ENCODE measurements around the gene RASD2.

Gene RASD2

DNA sequence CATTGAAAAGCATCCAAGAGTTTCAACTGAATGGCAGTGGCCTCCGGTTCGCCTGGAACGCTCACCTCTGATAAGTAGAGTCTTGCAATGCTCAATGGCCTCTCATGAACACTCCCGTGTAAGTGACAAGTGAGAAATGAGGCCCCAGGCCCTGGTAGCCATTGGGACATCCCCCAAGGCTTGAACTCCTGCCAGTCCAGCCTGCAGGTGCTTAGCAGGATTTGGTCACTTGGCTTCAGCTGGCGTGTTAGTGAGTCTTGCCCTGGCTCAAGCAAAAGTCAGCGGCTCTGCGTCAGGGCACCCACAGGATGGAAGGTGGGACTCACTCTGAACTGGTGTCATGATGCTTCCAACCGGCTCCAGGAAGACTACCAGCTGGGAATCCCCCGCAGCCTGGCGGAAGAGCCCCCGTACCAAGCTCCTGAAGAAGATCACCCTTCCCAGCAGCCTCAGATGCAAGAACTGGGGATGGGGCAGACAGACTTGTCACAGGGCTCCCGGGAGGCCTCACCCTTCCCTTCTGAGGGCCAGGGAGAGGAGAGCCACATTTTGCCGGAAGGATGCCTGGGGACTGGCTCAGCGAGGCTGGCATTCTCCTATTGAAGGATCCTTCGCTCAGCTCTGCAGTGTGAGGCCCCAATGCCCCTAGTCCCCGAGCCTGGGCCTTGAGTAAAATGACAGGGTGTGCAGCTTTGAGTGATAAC lies 57.2 kb downstream of the RASD2 start:
- DNase-seq = no peak
- in situ Hi-C loops (cut with HindIII; ENCODE audit: low pct_ligation_motif_present, low sequenced_read_pairs) = loop anchor here (25.0 kb wide), 1 partner anchor 161 kb away; no protein-coding TSS in a partner anchor
- Histone ChIP-seq H3K27me3 (replicated peaks) (no peaks in the 10 kb centered on the region), H3K27ac (no peak overlapping the region), H3K4me3 (ENCODE audit: low read depth, low read length) (no peak overlapping the region), H3K36me3 (replicated peaks) (no peaks in the 10 kb centered on the region)
- TF ChIP-seq, protein P1, sequence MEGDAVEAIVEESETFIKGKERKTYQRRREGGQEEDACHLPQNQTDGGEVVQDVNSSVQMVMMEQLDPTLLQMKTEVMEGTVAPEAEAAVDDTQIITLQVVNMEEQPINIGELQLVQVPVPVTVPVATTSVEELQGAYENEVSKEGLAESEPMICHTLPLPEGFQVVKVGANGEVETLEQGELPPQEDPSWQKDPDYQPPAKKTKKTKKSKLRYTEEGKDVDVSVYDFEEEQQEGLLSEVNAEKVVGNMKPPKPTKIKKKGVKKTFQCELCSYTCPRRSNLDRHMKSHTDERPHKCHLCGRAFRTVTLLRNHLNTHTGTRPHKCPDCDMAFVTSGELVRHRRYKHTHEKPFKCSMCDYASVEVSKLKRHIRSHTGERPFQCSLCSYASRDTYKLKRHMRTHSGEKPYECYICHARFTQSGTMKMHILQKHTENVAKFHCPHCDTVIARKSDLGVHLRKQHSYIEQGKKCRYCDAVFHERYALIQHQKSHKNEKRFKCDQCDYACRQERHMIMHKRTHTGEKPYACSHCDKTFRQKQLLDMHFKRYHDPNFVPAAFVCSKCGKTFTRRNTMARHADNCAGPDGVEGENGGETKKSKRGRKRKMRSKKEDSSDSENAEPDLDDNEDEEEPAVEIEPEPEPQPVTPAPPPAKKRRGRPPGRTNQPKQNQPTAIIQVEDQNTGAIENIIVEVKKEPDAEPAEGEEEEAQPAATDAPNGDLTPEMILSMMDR (IDR thresholded peaks at IDR 0.05; ENCODE audit: low read depth, low read length, missing control alignments) = no peak

GRCh38 chr22:35598396-35598710 lies 57.7 kb downstream of the RASD2 start:
- DNase-seq = no peak
- in situ Hi-C loops (cut with HindIII; ENCODE audit: low pct_ligation_motif_present, low sequenced_read_pairs) = loop anchor here (25.0 kb wide), 1 partner anchor 161 kb away; no protein-coding TSS in a partner anchor
- no peak overlapping the region for H3K27ac ChIP-seq
- H3K36me3 ChIP-seq (replicated peaks) = no peaks in the 10 kb centered on the region
- no peaks in the 10 kb centered on the region for H3K27me3 ChIP-seq (replicated peaks)
- TF ChIP-seq, protein P1 (IDR thresholded peaks at IDR 0.05; ENCODE audit: low read depth, low read length, missing control alignments) = no peak
- no peak overlapping the region for H3K4me3 ChIP-seq (ENCODE audit: low read depth, low read length)

- Histone ChIP-seq H3K27me3 (replicated peaks) (no peaks in the 10 kb centered on the region), H3K36me3 (replicated peaks) (no peaks in the 10 kb centered on the region)
Observed at GRCh38 chr22:35599364-35599763, 58.7 kb downstream of the RASD2 start.

GRCh38 chr22:35600476-35600875 lies 59.8 kb downstream of the RASD2 start:
- no peak overlapping the region for H3K4me3 ChIP-seq (ENCODE audit: low read depth, low read length)
- no peak overlapping the region for H3K27ac ChIP-seq
- in situ Hi-C loops (cut with HindIII; ENCODE audit: low pct_ligation_motif_present, low sequenced_read_pairs) = no loop called here
- H3K27me3 ChIP-seq (replicated peaks) = no peaks in the 10 kb centered on the region
- TF ChIP-seq, protein P1 (IDR thresholded peaks at IDR 0.05; ENCODE audit: low read depth, low read length, missing control alignments) = no peak
- DNase-seq = no peak
- no peaks in the 10 kb centered on the region for H3K36me3 ChIP-seq (replicated peaks)

More at GRCh38 chr22:35599364-35599763, 58.7 kb downstream of the RASD2 start:
- in situ Hi-C loops (cut with HindIII; ENCODE audit: low pct_ligation_motif_present, low sequenced_read_pairs) = loop anchor here (25.0 kb wide), 1 partner anchor 162 kb away; no protein-coding TSS in a partner anchor
- no peak for DNase-seq
- Histone ChIP-seq H3K27ac (no peak overlapping the region), H3K4me3 (ENCODE audit: low read depth, low read length) (no peak overlapping the region)
- TF ChIP-seq, protein P1 (IDR thresholded peaks at IDR 0.05; ENCODE audit: low read depth, low read length, missing control alignments) = no peak

GRCh38 chr22:35601013-35601580 lies 60.5 kb downstream of the RASD2 start:
- Histone ChIP-seq H3K4me3 (ENCODE audit: low read depth, low read length) (no peak overlapping the region), H3K36me3 (replicated peaks) (no peaks in the 10 kb centered on the region), H3K27ac (no peak overlapping the region), H3K27me3 (replicated peaks) (no peaks in the 10 kb centered on the region)
- no peak for DNase-seq
- TF ChIP-seq, protein P1 (IDR thresholded peaks at IDR 0.05; ENCODE audit: low read depth, low read length, missing control alignments) = no peak
- in situ Hi-C loops (cut with HindIII; ENCODE audit: low pct_ligation_motif_present, low sequenced_read_pairs) = no loop called here

Data from brain microvascular endothelial cell (primary cell).